Ovary (tissue), 9 donors: ENCODE data around the gene SYAP1. TPM values are rescaled to one million over a fixed set of nuclear protein-coding genes. Genes with fewer than 3 reads are reported as not detected.

Experiments
- DNase-seq, 5 donors: peaks; one replicate each; pipeline ENCODE4 v3.0.0-alpha.2; 2019 to 2020
- H3K27ac ChIP-seq, 2 donors: fragments of 200-600 bp; one replicate each; pipeline versions ENCODE4 v1.5.1 to v1.8.0; 2019 to 2022
- H3K27me3 ChIP-seq: fragments of 200-600 bp; one replicate; pipeline ENCODE4 v1.8.0; 2022
- H3K36me3 ChIP-seq: fragments of 200-600 bp; sonication (generic); one replicate; pipeline ENCODE4 v1.5.1; 2019
- H3K4me1 ChIP-seq: one replicate; pipeline ENCODE4 v1.8.1; 2013; ENCODE audit warnings: mild to moderate bottlenecking, moderate library complexity; ENCODE audit not compliant: insufficient read depth
- H3K4me3 ChIP-seq: fragments of 200-600 bp; sonication (generic); one replicate; pipeline ENCODE4 v1.5.1; 2017
- H3K9me3 ChIP-seq, 2 donors: fragments of 200-600 bp in 1 of 2; sonication (generic) in 1 of 2; one replicate each; pipeline versions ENCODE4 v1.5.1 to v1.8.1; 2013 to 2019; ENCODE audit warnings: mild to moderate bottlenecking in 1 of 2, moderate library complexity in 1 of 2
- EP300 ChIP-seq: sonication (generic); formaldehyde crosslinking; IDR thresholded peaks from one replicate; pipeline ENCODE4 v1.6.1; 2017; ENCODE audit warnings: antibody characterized with exemption
- POLR2A ChIP-seq: fragments of 450-650 bp; IDR thresholded peaks from one replicate; pipeline ENCODE4 v1.6.1; 2017; ENCODE audit warnings: antibody characterized with exemption, mild to moderate bottlenecking, moderate library complexity
- WGBS, 3 donors: extraction: QIAGEN DNeasy Blood & Tissue Kit in 1 of 3; methylation state at CpG; one replicate each; pipeline versions ENCODE4 v1.1.5 to v1.1.7; 2013 to 2017; 5-methylcytosine and 5-hydroxymethylcytosine counted together
- intact Hi-C, 4 donors: fragments of 100-400 bp; cut with DNase I; formaldehyde crosslinking; loops; one replicate each; pipeline versions ENCODE4 v1.11.0 to v1.15.1; 2022 to 2023
- polyA plus RNA-seq, 2 donors: library from polyadenylated mRNA; stranded (reverse); fragments of 200-250 nt in 1 of 2; fragments of 350-450 nt in 1 of 2; fragmentation: Illumina TruSeq in 1 of 2; extraction: RNeasy Lipid Tissue Mini Kit (QIAGEN cat#74804) in 1 of 2; gene quantifications; one replicate each; pipeline ENCODE4 v1.2.3, GENCODE V29; 2013 to 2014
- small RNA-seq: library from RNA; depleted of rRNA; stranded (forward); fragments of <200 nt; gene quantifications from one replicate; pipeline ENCODE3, GENCODE V24; 2016
- total RNA-seq, 7 donors: library from RNA; depleted of rRNA in 2 of 7; stranded (reverse); fragments of >200 nt in 2 of 7; fragmentation: NEBNext Ultra II Directional in 3 of 7; extraction: Animal tissue kit (Norgen Biotek cat#: 25700) in 3 of 7; gene quantifications; one replicate each; pipeline versions ENCODE4 v1.1.0 to v1.2.4, GENCODE V29; 2016 to 2023
- TF ChIP-seq, protein P1 (sequence below), 3 donors: fragments of 450-650 bp in 2 of 3; fragments of 200-600 bp in 1 of 3; IDR thresholded peaks; one replicate each; pipeline versions ENCODE4 v1.5.1 to v1.8.0; 2016 to 2022; ENCODE audit warnings: antibody characterized with exemption in 3 of 3, mild to moderate bottlenecking in 1 of 3
- donor health status: DM: no; HTN: no; CAD: no; lungs with moderate emphysema.
- donor health status: DM: no; HTN: no; CAD: no.
- donor health status: Bipolar disorder and iron deficiency.
- donor health status: DM: yes; HTN: yes; CAD: no.
- donor health status: DM: no; HTN: no; CAD: no.
- donor health status: DM: yes; HTN: yes; CAD: no.

SYAP1 gene
- total and polyA plus RNA-seq, 9 donors, result 9.6 to 36.9 (median 25.4) TPM

DNA sequence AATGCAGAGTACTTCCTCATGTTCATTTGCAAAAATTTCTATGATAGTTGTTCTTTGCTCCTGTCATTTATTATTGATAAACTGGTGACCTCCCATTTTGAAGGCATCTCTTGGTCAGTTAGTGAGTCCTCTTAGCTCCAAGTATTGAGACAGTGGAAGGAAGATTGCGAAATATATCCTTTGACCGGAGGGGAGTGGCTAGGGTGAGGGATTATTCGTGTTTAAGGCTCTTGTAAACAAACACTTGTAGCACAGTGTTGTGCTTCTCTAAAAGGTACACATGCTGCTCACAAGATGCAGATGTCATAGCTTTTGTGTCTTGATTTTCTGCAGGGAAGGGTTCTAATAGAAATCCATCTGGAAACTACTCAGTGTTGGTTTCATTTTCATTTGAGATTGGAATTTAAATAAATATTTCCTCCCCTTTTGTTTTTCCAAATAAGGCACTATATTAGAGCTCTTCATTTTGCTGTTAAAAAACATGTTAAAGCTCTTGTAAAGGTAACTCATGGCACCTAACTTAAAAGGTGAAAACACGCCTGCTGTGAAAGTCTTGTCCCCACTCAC lies 88.6 kb downstream of the SYAP1 start:
- intact Hi-C loops, result no loop called here
- H3K4me1 ChIP-seq, result peaks cover 2% of the 10 kb centered on the region
- no peak overlapping the region for H3K27ac ChIP-seq
- DNase-seq, result no peak
- TF ChIP-seq EP300 (no peak), POLR2A (no peak)
- TF ChIP-seq, protein P1, sequence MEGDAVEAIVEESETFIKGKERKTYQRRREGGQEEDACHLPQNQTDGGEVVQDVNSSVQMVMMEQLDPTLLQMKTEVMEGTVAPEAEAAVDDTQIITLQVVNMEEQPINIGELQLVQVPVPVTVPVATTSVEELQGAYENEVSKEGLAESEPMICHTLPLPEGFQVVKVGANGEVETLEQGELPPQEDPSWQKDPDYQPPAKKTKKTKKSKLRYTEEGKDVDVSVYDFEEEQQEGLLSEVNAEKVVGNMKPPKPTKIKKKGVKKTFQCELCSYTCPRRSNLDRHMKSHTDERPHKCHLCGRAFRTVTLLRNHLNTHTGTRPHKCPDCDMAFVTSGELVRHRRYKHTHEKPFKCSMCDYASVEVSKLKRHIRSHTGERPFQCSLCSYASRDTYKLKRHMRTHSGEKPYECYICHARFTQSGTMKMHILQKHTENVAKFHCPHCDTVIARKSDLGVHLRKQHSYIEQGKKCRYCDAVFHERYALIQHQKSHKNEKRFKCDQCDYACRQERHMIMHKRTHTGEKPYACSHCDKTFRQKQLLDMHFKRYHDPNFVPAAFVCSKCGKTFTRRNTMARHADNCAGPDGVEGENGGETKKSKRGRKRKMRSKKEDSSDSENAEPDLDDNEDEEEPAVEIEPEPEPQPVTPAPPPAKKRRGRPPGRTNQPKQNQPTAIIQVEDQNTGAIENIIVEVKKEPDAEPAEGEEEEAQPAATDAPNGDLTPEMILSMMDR (IDR thresholded peaks at IDR 0.05), result no peak
- WGBS, 3 donors, result 31 to 41% (median 33%) methylated on average over 4 of the region's 4 CpGs
- no peaks in the 10 kb centered on the region for H3K9me3 ChIP-seq
- H3K4me3 ChIP-seq, result peak overlapping the region; percentile 2
- no peaks in the 10 kb centered on the region for H3K27me3 ChIP-seq
- H3K36me3 ChIP-seq, result no peaks in the 10 kb centered on the region

DNA sequence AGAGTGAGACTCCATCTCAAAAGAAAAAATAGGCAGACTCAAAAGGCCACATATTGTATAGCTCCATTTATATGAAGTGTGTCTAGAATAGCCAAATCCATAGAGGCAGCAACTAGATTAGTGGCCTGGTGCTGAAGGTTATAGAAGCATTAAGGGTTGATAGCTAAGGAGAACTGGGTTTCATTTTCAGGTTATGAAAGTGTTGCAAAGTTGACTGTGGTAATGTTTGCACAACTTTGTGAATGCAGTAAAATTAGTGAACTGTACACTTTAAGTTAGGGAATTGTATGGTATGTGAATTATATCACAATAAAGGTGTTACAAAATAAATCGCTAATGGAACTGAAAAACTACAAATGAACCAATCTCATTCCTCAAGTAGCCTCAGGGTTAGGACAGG lies 95.2 kb downstream of the SYAP1 start:
- no peak for TF ChIP-seq EP300
- TF ChIP-seq POLR2A, result no peak
- TF ChIP-seq, protein P1 (IDR thresholded peaks at IDR 0.05), result no peak
- no peaks in the 10 kb centered on the region for H3K9me3 ChIP-seq
- intact Hi-C loops, result no loop called here
- H3K27me3 ChIP-seq, result no peaks in the 10 kb centered on the region
- DNase-seq, result no peak
- H3K4me1 ChIP-seq, result no peaks in the 10 kb centered on the region
- H3K36me3 ChIP-seq, result no peaks in the 10 kb centered on the region
- H3K27ac ChIP-seq, result no peak overlapping the region
- H3K4me3 ChIP-seq, result no peak overlapping the region
- WGBS, 3 donors, result 96 to 98% (median 97%) methylated on average over 1 of the region's 1 CpG

Small RNAs within 50 kb of the gene (small RNA-seq; reads per million reads assigned to genes)
- gene RNU7-56P, result not detected
- gene RPL12P49, result not detected

Other genes with a start within 250 kb of the SYAP1 start
- not detected for gene S100G, start 69.5 kb upstream of the SYAP1 start, total RNA-seq
- gene S100G, start 69.5 kb upstream of the SYAP1 start, polyA plus RNA-seq, result not detected
- gene CTPS2, start 6.9 kb upstream of the SYAP1 start, total RNA-seq, result 10 to 100 TPM; 16.0 to 26.3 (median 17.2) TPM
- 10 to 100 TPM; 10.6 to 19.4 TPM for gene CTPS2, start 6.9 kb upstream of the SYAP1 start, polyA plus RNA-seq
- 10 to 100 TPM; 18.7 to 27.7 (median 22.2) TPM for gene TXLNG, start 66.9 kb downstream of the SYAP1 start, total RNA-seq
- 10 to 100 TPM; 14.0 to 19.7 TPM for gene TXLNG, start 66.9 kb downstream of the SYAP1 start, polyA plus RNA-seq
- gene RBBP7, start 150.8 kb downstream of the SYAP1 start, total RNA-seq, result 100 to 1,000 TPM; 101 to 258 (median 188) TPM
- 100 to 1,000 TPM; 150 to 192 TPM for gene RBBP7, start 150.8 kb downstream of the SYAP1 start, polyA plus RNA-seq
- 10 to 100 TPM in 6 of 7 donors, 1 to 10 TPM in 1; 5.2 to 25.8 (median 16.7) TPM for gene REPS2, start 227.0 kb downstream of the SYAP1 start, total RNA-seq
- gene REPS2, start 227.0 kb downstream of the SYAP1 start, polyA plus RNA-seq, result 1 to 10 TPM; 2.1 to 9.1 TPM